Chondrocyte (in vitro differentiated cells): Measurements from ENCODE around the gene EIF4A3. TPM values are rescaled to one million over a fixed set of nuclear protein-coding genes. Genes with fewer than 3 reads are reported as not detected.

Source experiments
- DNase-seq: peaks from one replicate; pipeline ENCODE4 v3.0.0; 2021; ENCODE audit warnings: mixed read lengths, low spot score
- H3K27ac Mint-ChIP-seq: one replicate; pipeline ENCODE4 v1.8.0; 2021; ENCODE audit warnings: mild to moderate bottlenecking, moderate library complexity, mixed read lengths; ENCODE audit not compliant: unreplicated experiment
- H3K27me3 Mint-ChIP-seq: 2 replicates; pipeline ENCODE4 v1.8.0; 2021; ENCODE audit warnings: low read depth, mixed read lengths
- H3K36me3 Mint-ChIP-seq: 2 replicates; pipeline ENCODE4 v1.8.0; 2021; ENCODE audit warnings: low read depth, mixed read lengths
- H3K4me1 Mint-ChIP-seq: 2 replicates; pipeline ENCODE4 v1.8.0; 2021; ENCODE audit warnings: low read depth, mild to moderate bottlenecking, mixed read lengths
- H3K4me3 Mint-ChIP-seq: one replicate; pipeline ENCODE4 v1.8.0; 2021; ENCODE audit warnings: mild to moderate bottlenecking, moderate library complexity, mixed read lengths; ENCODE audit not compliant: unreplicated experiment
- H3K9me3 Mint-ChIP-seq: 2 replicates; pipeline ENCODE4 v1.8.0; 2021; ENCODE audit warnings: low read depth, mixed read lengths
- total RNA-seq: library from RNA; stranded (reverse); gene quantifications from 3 replicates; pipeline ENCODE4 v1.2.1, GENCODE V29; 2021
- TF ChIP-seq, protein P1 (sequence below): fragments of 200-600 bp; sonication (generic); IDR thresholded peaks from 2 replicates; pipeline ENCODE4 v1.5.0; 2021; ENCODE audit warnings: antibody characterized with exemption, mild to moderate bottlenecking, moderate library complexity

Gene EIF4A3
- total RNA-seq, 1 donor from 2014 or later = 64.0 TPM

DNA sequence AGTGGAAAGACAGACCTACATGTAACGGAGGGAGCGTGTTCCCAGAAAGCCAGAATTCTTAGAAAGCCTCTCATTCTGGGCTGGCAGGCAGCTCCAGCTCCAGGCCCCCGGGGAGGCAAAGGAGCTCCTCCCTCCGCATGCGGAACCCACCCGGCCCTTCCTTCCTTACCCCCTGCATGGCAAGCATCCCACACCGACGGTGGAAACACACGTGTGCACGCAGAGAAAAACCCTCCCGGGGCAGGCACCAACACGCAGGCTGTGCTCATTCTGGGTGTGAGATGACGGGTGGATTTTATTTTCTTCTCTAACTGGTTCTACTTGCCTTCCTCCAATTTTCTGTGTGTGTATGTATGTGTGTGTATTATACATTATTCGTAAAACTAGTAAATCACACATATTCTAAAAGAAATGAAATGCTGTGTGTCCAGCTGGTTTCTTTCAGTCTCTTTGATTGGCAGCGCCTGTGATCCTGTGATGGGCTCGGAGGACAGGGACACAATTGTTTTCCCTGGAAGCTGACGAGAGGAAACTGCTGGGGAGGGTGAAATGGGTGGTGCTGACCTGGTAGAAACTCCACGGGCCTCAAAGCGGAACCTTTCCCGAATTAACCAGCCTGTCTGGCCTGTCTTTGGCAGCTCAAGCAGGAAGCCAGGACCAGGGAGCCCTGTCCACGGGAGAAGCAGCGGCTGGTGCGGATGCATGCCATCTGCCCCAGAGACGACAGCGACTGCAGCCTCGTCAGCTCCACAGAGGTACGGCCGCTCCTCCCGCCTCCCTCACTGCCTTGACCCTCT, 45.1 kb upstream of the EIF4A3 start:
- peak overlapping the region; percentile 23 for H3K4me3 Mint-ChIP-seq
- peaks cover 18% of the 10 kb centered on the region for H3K4me1 Mint-ChIP-seq
- no peaks in the 10 kb centered on the region for H3K36me3 Mint-ChIP-seq
- H3K27ac Mint-ChIP-seq = peak overlapping the region; percentile 11
- H3K9me3 Mint-ChIP-seq = no peaks in the 10 kb centered on the region
- DNase-seq = no peak
- TF ChIP-seq, protein P1, sequence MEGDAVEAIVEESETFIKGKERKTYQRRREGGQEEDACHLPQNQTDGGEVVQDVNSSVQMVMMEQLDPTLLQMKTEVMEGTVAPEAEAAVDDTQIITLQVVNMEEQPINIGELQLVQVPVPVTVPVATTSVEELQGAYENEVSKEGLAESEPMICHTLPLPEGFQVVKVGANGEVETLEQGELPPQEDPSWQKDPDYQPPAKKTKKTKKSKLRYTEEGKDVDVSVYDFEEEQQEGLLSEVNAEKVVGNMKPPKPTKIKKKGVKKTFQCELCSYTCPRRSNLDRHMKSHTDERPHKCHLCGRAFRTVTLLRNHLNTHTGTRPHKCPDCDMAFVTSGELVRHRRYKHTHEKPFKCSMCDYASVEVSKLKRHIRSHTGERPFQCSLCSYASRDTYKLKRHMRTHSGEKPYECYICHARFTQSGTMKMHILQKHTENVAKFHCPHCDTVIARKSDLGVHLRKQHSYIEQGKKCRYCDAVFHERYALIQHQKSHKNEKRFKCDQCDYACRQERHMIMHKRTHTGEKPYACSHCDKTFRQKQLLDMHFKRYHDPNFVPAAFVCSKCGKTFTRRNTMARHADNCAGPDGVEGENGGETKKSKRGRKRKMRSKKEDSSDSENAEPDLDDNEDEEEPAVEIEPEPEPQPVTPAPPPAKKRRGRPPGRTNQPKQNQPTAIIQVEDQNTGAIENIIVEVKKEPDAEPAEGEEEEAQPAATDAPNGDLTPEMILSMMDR = no peak
- peaks cover 2% of the 10 kb centered on the region for H3K27me3 Mint-ChIP-seq

GRCh38 chr17:80191192-80191591, 44.3 kb upstream of the EIF4A3 start:
- no peak for DNase-seq
- Mint-ChIP-seq H3K4me3 (no peak overlapping the region), H3K36me3 (no peaks in the 10 kb centered on the region), H3K27ac (no peak overlapping the region), H3K9me3 (no peaks in the 10 kb centered on the region), H3K4me1 (peaks cover 18% of the 10 kb centered on the region), H3K27me3 (peaks cover 2% of the 10 kb centered on the region)
- TF ChIP-seq, protein P1 = no peak

GRCh38 chr17:80190716-80191115, 43.8 kb upstream of the EIF4A3 start:
- H3K9me3 Mint-ChIP-seq = no peaks in the 10 kb centered on the region
- DNase-seq = no peak
- peaks cover 2% of the 10 kb centered on the region for H3K27me3 Mint-ChIP-seq
- no peak overlapping the region for H3K4me3 Mint-ChIP-seq
- H3K27ac Mint-ChIP-seq = no peak overlapping the region
- H3K4me1 Mint-ChIP-seq = peaks cover 18% of the 10 kb centered on the region
- TF ChIP-seq, protein P1 = no peak
- no peaks in the 10 kb centered on the region for H3K36me3 Mint-ChIP-seq

GRCh38 chr17:80189611-80190010, 42.7 kb upstream of the EIF4A3 start:
- H3K36me3 Mint-ChIP-seq = no peaks in the 10 kb centered on the region
- no peak overlapping the region for H3K4me3 Mint-ChIP-seq

GRCh38 chr17:80187515-80187941, 40.6 kb upstream of the EIF4A3 start:
- TF ChIP-seq, protein P1 = no peak
- Mint-ChIP-seq H3K4me3 (no peak overlapping the region), H3K4me1 (peaks cover 11% of the 10 kb centered on the region), H3K27ac (no peak overlapping the region), H3K36me3 (no peaks in the 10 kb centered on the region), H3K27me3 (peaks cover 3% of the 10 kb centered on the region), H3K9me3 (no peaks in the 10 kb centered on the region)
- DNase-seq = no peak

More at GRCh38 chr17:80189611-80190010, 42.7 kb upstream of the EIF4A3 start:
- Mint-ChIP-seq H3K4me1 (peaks cover 18% of the 10 kb centered on the region), H3K9me3 (no peaks in the 10 kb centered on the region), H3K27ac (no peak overlapping the region), H3K27me3 (peaks cover 2% of the 10 kb centered on the region)
- no peak for DNase-seq
- TF ChIP-seq, protein P1 = no peak
